IMR-90 (cell line): ENCODE data around the gene POFUT2. TPM values are rescaled to one million over a fixed set of nuclear protein-coding genes. Genes with fewer than 3 reads are reported as not detected.
A peak's percentile ranks its signal among the peaks of the same experiment; 100 is the strongest.

Experiments
- ATAC-seq: fragments of 200-7000 bp; cut with Tn5 transposase; 2 replicates; pipeline ENCODE4 v1.9.1; 2020; ENCODE audit warnings: low read depth, mild to moderate bottlenecking, moderate library complexity
- BruUV-seq: library from RNA; stranded (reverse); fragments of 400-500 nt; replicated peaks from 2 replicates; lab custom pipeline; 2021; lab: Mats Ljungman, UMichigan
- CTCF ChIA-PET: fragments of 300-600 bp; formaldehyde crosslinking; extraction: SDS; loops from one replicate; lab custom pipeline; 2021; ENCODE audit warnings: antibody characterized with exemption; lab: Yijun Ruan, JAX
- POLR2A ChIA-PET: fragments of 300-600 bp; sonication (Branson Sonifier 250); formaldehyde crosslinking; loops from one replicate; lab custom pipeline; 2022; ENCODE audit warnings: antibody characterized with exemption; ENCODE audit not compliant: unreplicated experiment; lab: Charles Lee
- DNase-seq: peaks from one replicate; pipeline ENCODE4 v3.0.0; 2013
- H2AFZ ChIP-seq: replicated peaks from 2 replicates; pipeline ENCODE3; 2013; ENCODE audit warnings: low read length, mild to moderate bottlenecking; ENCODE audit not compliant: poor library complexity
- H2AK5ac ChIP-seq: 2 replicates; pipeline ENCODE4 v1.6.1; 2013; ENCODE audit warnings: low read depth, low read length, inconsistent platforms
- H2AK9ac ChIP-seq: replicated peaks from 2 replicates; pipeline ENCODE3; 2013; ENCODE audit warnings: mild to moderate bottlenecking, low read depth, low read length, moderate library complexity; ENCODE audit not compliant: poor library complexity
- H2BK120ac ChIP-seq: 2 replicates; pipeline ENCODE4 v1.6.1; 2013; ENCODE audit warnings: low read depth, low read length, inconsistent platforms
- H2BK15ac ChIP-seq: 3 replicates; pipeline ENCODE4 v1.6.1; 2013; ENCODE audit warnings: low read depth, low read length, inconsistent platforms
- H2BK20ac ChIP-seq: 2 replicates; pipeline ENCODE4 v1.6.1; 2013; ENCODE audit warnings: low read depth, mild to moderate bottlenecking, inconsistent platforms, low read length, moderate library complexity
- H2BK5ac ChIP-seq: 2 replicates; pipeline ENCODE4 v1.6.1; 2013; ENCODE audit warnings: mild to moderate bottlenecking, low read depth, low read length, inconsistent platforms; ENCODE audit not compliant: poor library complexity, severe bottlenecking
- H3K14ac ChIP-seq: replicated peaks from 2 replicates; pipeline ENCODE4 v1.6.1; 2013; ENCODE audit warnings: low read depth, low read length, inconsistent platforms
- H3K18ac ChIP-seq: 2 replicates; pipeline ENCODE4 v1.6.1; 2013; ENCODE audit warnings: low read depth, low read length, control low read depth
- H3K23ac ChIP-seq: 2 replicates; pipeline ENCODE4 v1.6.1; 2013; ENCODE audit warnings: low read depth, low read length, inconsistent platforms
- H3K27ac ChIP-seq: 2 replicates; pipeline ENCODE4 v1.5.1; 2013; ENCODE audit warnings: mild to moderate bottlenecking, control low read depth, low read length; ENCODE audit not compliant: insufficient read depth
- H3K27me3 ChIP-seq: 2 replicates; pipeline ENCODE4 v1.6.1; 2013; ENCODE audit warnings: low read length; ENCODE audit not compliant: control insufficient read depth, insufficient read depth
- H3K36me3 ChIP-seq: 2 replicates; pipeline ENCODE4 v1.6.1; 2013; ENCODE audit warnings: low read length, mixed read lengths; ENCODE audit not compliant: control insufficient read depth, insufficient read depth
- H3K4ac ChIP-seq: 2 replicates; pipeline ENCODE4 v1.6.1; 2013; ENCODE audit warnings: low read depth, low read length, inconsistent platforms
- H3K4me1 ChIP-seq: 2 replicates; pipeline ENCODE4 v1.6.1; 2013; ENCODE audit warnings: low read length, mixed read lengths; ENCODE audit not compliant: control insufficient read depth, insufficient read depth
- H3K4me2 ChIP-seq: 2 replicates; pipeline ENCODE4 v1.6.1; 2013; ENCODE audit warnings: low read depth, mild to moderate bottlenecking, control low read depth, low read length, moderate library complexity
- H3K4me3 ChIP-seq: 2 replicates; pipeline ENCODE4 v1.5.1; 2013; ENCODE audit warnings: low read depth, mild to moderate bottlenecking, control low read depth, low read length, moderate library complexity; ENCODE audit not compliant: insufficient read depth
- H3K56ac ChIP-seq: 2 replicates; pipeline ENCODE4 v1.6.1; 2013; ENCODE audit warnings: low read length, inconsistent platforms; ENCODE audit not compliant: insufficient read depth; ENCODE audit errors: extremely low read depth
- H3K79me1 ChIP-seq, 2 experiments: 2 replicates each; pipeline ENCODE4 v1.6.1; 2013; ENCODE audit warnings: low read length in 2 of 2, inconsistent platforms in 1 of 2, low read depth in 1 of 2
- H3K9ac ChIP-seq: 2 replicates; pipeline ENCODE4 v1.6.1; 2013; ENCODE audit warnings: low read depth, low read length, control low read depth
- H3K9me1 ChIP-seq: 2 replicates; pipeline ENCODE4 v1.6.1; 2013; ENCODE audit warnings: low read length, inconsistent platforms; ENCODE audit not compliant: insufficient read depth
- H3K9me3 ChIP-seq: 2 replicates; pipeline ENCODE4 v1.6.1; 2013; ENCODE audit warnings: low read length; ENCODE audit not compliant: control insufficient read depth, insufficient read depth
- H4K20me1 ChIP-seq: 2 replicates; pipeline ENCODE4 v1.6.1; 2013; ENCODE audit warnings: low read length, inconsistent platforms; ENCODE audit not compliant: insufficient read depth
- H4K5ac ChIP-seq: 2 replicates; pipeline ENCODE4 v1.6.1; 2013; ENCODE audit warnings: mild to moderate bottlenecking, low read depth, low read length, control low read depth
- H4K8ac ChIP-seq, 2 experiments: 2 replicates each; pipeline ENCODE4 v1.6.1; 2013; ENCODE audit warnings: low read depth in 2 of 2, low read length in 2 of 2, control low read depth in 1 of 2, inconsistent platforms in 1 of 2
- H4K91ac ChIP-seq: 2 replicates; pipeline ENCODE4 v1.6.1; 2013; ENCODE audit warnings: low read depth, low read length, inconsistent platforms; ENCODE audit not compliant: insufficient read depth
- BHLHE40 ChIP-seq: fragments of 150-350 bp; IDR thresholded peaks from 2 replicates; pipeline ENCODE4 v1.6.1; 2016; ENCODE audit warnings: mild to moderate bottlenecking, low read depth, low read length
- CEBPB ChIP-seq: IDR thresholded peaks from 2 replicates; pipeline ENCODE4 v1.6.1; 2012; ENCODE audit warnings: low read depth, low read length, improper control_type of control experiment
- CHD1 ChIP-seq: IDR thresholded peaks from 2 replicates; pipeline ENCODE4 v1.6.1; 2012; ENCODE audit warnings: low read depth, low read length, improper control_type of control experiment
- FOS ChIP-seq: fragments of 150-350 bp; IDR thresholded peaks from 2 replicates; pipeline ENCODE4 v1.6.1; 2016; ENCODE audit warnings: low read depth, low read length
- MAFK ChIP-seq: IDR thresholded peaks from 2 replicates; pipeline ENCODE4 v1.6.1; 2012; ENCODE audit warnings: low read depth, low read length, improper control_type of control experiment
- MAZ ChIP-seq: IDR thresholded peaks from 2 replicates; pipeline ENCODE4 v1.6.1; 2012; ENCODE audit warnings: low read depth, mild to moderate bottlenecking, low read length, improper control_type of control experiment, moderate library complexity, borderline replicate concordance
- MXI1 ChIP-seq: IDR thresholded peaks from 2 replicates; pipeline ENCODE4 v1.6.1; 2012; ENCODE audit warnings: low read depth, mild to moderate bottlenecking, low read length, moderate library complexity, borderline replicate concordance
- NFE2L2 ChIP-seq: fragments of 150-350 bp; IDR thresholded peaks from 2 replicates; pipeline ENCODE4 v1.6.1; 2016; ENCODE audit warnings: low read depth, mild to moderate bottlenecking, low read length
- POLR2A ChIP-seq: IDR thresholded peaks from 2 replicates; pipeline ENCODE4 v1.6.1; 2012; ENCODE audit warnings: mild to moderate bottlenecking, low read depth, low read length
- RAD21 ChIP-seq: IDR thresholded peaks from 2 replicates; pipeline ENCODE4 v1.6.1; 2012; ENCODE audit warnings: low read length, improper control_type of control experiment
- RFX5 ChIP-seq: IDR thresholded peaks from 2 replicates; pipeline ENCODE4 v1.8.0; 2012; ENCODE audit warnings: low read depth, mild to moderate bottlenecking, low read length, moderate library complexity
- SMC3 ChIP-seq: fragments of 150-350 bp; IDR thresholded peaks from 2 replicates; pipeline ENCODE4 v1.6.1; 2016; ENCODE audit warnings: low read depth, mild to moderate bottlenecking, antibody characterized with exemption, low read length, moderate library complexity
- WGBS, 2 experiments: methylation state at CpG; one replicate each; pipeline versions ENCODE4 v1.1.5 to v1.1.7; 2013; ENCODE audit warnings: missing lambda C conversion rate in 2 of 2; ENCODE audit not compliant: insufficient read length in 1 of 2; ENCODE audit errors: extremely low coverage in 2 of 2; 5-methylcytosine and 5-hydroxymethylcytosine counted together
- dilution Hi-C: fragments of 300-500 bp; cut with HindIII; formaldehyde crosslinking; loops from one replicate; pipeline ENCODE4 v1.14.3; 2018; ENCODE audit warnings: low sequenced_read_pairs; ENCODE audit not compliant: unreplicated experiment
- in situ Hi-C: fragments of 300-500 bp; cut with MboI; formaldehyde crosslinking; loops from 3 replicates; pipeline ENCODE4 v1.14.3; 2019; ENCODE audit warnings: low sequenced_read_pairs, inconsistent platforms, mixed read lengths
- intact Hi-C: fragments of 100-400 bp; cut with micrococcal nuclease; formaldehyde crosslinking; loops from 2 replicates; pipeline ENCODE4 v1.10.0; 2022
- polyA plus RNA-seq, 3 experiments: library from polyadenylated mRNA; depleted of rRNA; stranded (reverse); fragments of >200 nt; gene quantifications; 2 replicates each; pipeline ENCODE4 v1.2.3, GENCODE V29; 2012; ENCODE audit warnings: low replicate concordance in 1 of 3
- total RNA-seq: library from RNA; depleted of rRNA; stranded (reverse); fragments of >200 nt; gene quantifications from 2 replicates; pipeline ENCODE4 v1.2.3, GENCODE V29; 2012
- TF ChIP-seq, protein P1 (sequence below): fragments of 150-350 bp; IDR thresholded peaks from 2 replicates; pipeline ENCODE4 v1.6.1; 2016; ENCODE audit warnings: low read depth, mild to moderate bottlenecking, low read length, moderate library complexity, borderline replicate concordance
- TF ChIP-seq, protein P2 (sequence below): conservative IDR thresholded peaks from 2 replicates; pipeline ENCODE4 v1.5.1; 2012; ENCODE audit warnings: mild to moderate bottlenecking, low read depth, low read length, improper control_type of control experiment

POFUT2 gene
- total and polyA plus RNA-seq, 2 of the 4 experiments (the other 2 are of a cell fraction) = 18.8 to 59.3 TPM

DNA sequence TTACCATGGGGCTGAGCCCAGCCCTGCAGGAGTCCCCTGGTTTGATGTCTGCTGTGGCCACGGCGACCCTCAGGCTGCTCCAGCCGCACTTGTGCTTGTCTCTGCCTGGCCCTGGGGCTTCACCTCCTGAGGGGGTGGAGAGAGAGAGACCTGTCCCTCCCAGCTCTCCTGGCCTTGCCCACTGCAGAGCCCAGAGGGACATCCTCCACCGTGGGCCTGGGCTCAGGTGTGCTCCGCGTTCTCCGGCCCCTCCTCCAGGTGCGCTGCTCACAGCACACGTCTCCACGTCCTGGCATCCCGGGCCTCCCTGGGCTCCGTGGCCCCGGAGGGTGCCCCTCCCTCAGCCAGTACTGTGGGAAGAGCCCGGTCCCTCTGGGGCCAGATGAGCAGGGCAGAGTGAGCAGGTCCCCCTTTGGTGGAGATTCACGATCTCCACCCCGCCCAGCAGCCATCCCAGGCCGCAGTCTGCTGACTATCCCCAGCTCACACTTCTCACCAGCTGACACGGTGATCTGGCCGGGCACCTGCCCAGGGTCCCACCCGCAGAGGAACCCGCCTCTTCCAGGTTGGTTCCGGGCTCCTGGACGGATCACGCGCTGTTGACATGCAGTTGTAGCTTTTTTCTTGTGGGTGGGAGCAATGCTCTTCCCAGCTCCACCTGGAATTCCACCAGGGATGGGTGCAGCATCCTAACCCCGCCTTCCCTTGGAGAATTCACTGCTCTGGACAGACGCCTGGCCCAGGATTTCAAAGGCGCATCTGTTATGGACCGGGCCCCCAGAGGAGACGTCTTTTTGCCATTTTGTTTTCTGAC is 41.8 kb upstream of the POFUT2 start:
- peak overlapping the region; percentile 44 for H2BK5ac ChIP-seq
- dilution Hi-C loops = no loop called here
- peak overlapping the region; percentile 85; the same call in 2 of the 3 replicates for H2BK15ac ChIP-seq
- H3K27me3 ChIP-seq = no peaks in the 10 kb centered on the region
- H3K18ac ChIP-seq = peak overlapping the region; percentile 66
- H2AFZ ChIP-seq = peak overlapping the region; percentile 82
- H4K91ac ChIP-seq = peak overlapping the region; percentile 99
- H3K14ac ChIP-seq = peak overlapping the region; percentile 89
- peak overlapping the region; percentile 60 for H3K56ac ChIP-seq
- H3K4ac ChIP-seq = peak overlapping the region; percentile 96
- ChIA-PET POLR2A (no interaction called here), CTCF (no interaction called here)
- H3K27ac ChIP-seq = peak overlapping the region; percentile 75
- in situ Hi-C loops = loop anchor here (10.0 kb wide), 1 partner anchor 55 kb away; no protein-coding TSS in a partner anchor
- peak overlapping the region; percentile 99 for H2BK120ac ChIP-seq
- H4K20me1 ChIP-seq = no peaks in the 10 kb centered on the region
- H3K4me2 ChIP-seq = peak overlapping the region; percentile 22; the same call in 1 of the 2 replicates
- H3K9ac ChIP-seq = peak overlapping the region; percentile 23
- peak overlapping the region; percentile 92 for H2AK5ac ChIP-seq
- intact Hi-C loops = loop anchor here (2.0 kb wide), 1 partner anchor 35 kb away; no protein-coding TSS in a partner anchor
- peak overlapping the region; percentile 75 to 92 for H4K8ac ChIP-seq
- ATAC-seq = peak; percentile 38
- peak overlapping the region; percentile 99 for H2BK20ac ChIP-seq
- H3K4me1 ChIP-seq = peaks cover 46% of the 10 kb centered on the region
- no peak overlapping the region for H3K4me3 ChIP-seq
- peak overlapping the region; percentile 47 for H4K5ac ChIP-seq
- H3K36me3 ChIP-seq = no peaks in the 10 kb centered on the region
- H3K23ac ChIP-seq = 0 out of 2 replicates have a peak overlapping the region, but pooled peaks have one; percentile 29
- peaks cover 0 to 7% of the 10 kb centered on the region in 2 experiments; a peak in 1 of 4 replicates for H3K79me1 ChIP-seq
- H3K9me3 ChIP-seq = no peaks in the 10 kb centered on the region
- H3K9me1 ChIP-seq = peaks cover 12% of the 10 kb centered on the region; the same call in 1 of the 2 replicates
- 95% methylated on average over 11 of the region's 30 CpGs; no CpG with 5 or more reads in 1 of the 2 experiments for WGBS, 2 experiments
- BruUV-seq = no TSS peak
- DNase-seq = no peak
- peak overlapping the region; percentile 92 for H2AK9ac ChIP-seq
- TF ChIP-seq SMC3 = no peak
- TF ChIP-seq POLR2A = no peak
- no peak for TF ChIP-seq MXI1
- no peak for TF ChIP-seq CHD1
- TF ChIP-seq BHLHE40 = no peak
- TF ChIP-seq NFE2L2 = no peak
- TF ChIP-seq, protein P1, sequence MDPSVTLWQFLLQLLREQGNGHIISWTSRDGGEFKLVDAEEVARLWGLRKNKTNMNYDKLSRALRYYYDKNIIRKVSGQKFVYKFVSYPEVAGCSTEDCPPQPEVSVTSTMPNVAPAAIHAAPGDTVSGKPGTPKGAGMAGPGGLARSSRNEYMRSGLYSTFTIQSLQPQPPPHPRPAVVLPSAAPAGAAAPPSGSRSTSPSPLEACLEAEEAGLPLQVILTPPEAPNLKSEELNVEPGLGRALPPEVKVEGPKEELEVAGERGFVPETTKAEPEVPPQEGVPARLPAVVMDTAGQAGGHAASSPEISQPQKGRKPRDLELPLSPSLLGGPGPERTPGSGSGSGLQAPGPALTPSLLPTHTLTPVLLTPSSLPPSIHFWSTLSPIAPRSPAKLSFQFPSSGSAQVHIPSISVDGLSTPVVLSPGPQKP = no peak
- TF ChIP-seq MAZ = no peak
- TF ChIP-seq CEBPB = no peak
- TF ChIP-seq, protein P2, sequence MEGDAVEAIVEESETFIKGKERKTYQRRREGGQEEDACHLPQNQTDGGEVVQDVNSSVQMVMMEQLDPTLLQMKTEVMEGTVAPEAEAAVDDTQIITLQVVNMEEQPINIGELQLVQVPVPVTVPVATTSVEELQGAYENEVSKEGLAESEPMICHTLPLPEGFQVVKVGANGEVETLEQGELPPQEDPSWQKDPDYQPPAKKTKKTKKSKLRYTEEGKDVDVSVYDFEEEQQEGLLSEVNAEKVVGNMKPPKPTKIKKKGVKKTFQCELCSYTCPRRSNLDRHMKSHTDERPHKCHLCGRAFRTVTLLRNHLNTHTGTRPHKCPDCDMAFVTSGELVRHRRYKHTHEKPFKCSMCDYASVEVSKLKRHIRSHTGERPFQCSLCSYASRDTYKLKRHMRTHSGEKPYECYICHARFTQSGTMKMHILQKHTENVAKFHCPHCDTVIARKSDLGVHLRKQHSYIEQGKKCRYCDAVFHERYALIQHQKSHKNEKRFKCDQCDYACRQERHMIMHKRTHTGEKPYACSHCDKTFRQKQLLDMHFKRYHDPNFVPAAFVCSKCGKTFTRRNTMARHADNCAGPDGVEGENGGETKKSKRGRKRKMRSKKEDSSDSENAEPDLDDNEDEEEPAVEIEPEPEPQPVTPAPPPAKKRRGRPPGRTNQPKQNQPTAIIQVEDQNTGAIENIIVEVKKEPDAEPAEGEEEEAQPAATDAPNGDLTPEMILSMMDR = no peak
- no peak for TF ChIP-seq MAFK
- TF ChIP-seq RAD21 = no peak
- no peak for TF ChIP-seq RFX5
- TF ChIP-seq FOS = no peak
